HG03457 (cell line): Measurements from ENCODE around the gene SIK2.
"Not testable (repeated sequence)": the region's sequence is repeated elsewhere in the genome, so short reads cannot be mapped to it uniquely, and the experiment has no call there.

Source experiments
- ATAC-seq: cut with Tn5 transposase; IDR thresholded peaks from one replicate; pipeline ENCODE4 v1.9.1; 2021; ENCODE audit warnings: moderate number of reproducible peaks; ENCODE audit not compliant: unreplicated experiment

Gene SIK2

GRCh38 chr11:111620518-111620917, 18.3 kb downstream of the SIK2 start:
- no peak for ATAC-seq

DNA sequence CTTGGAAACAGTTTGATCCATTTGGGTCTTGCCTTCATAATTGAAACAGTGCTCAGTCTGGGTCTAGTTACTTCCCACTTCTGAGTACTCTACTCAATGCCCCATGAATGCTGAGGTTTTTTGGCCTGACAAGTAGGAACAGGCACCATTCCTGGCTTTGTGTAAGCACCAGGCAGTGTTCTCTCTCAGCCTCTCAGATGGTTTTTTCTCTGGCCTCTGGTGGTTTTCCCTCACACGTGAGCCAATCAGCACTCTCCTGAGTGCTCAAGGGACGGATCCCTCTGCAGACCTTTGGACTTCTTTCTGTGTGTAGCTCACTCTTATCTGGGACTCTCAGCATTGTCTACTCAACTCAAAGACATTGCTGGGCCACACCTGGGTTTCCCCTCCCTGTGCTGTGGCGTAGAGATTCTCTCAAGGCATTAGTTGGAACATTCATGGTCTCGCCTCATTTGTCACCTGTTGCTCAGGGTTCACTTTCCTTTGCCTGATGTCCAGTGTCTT, 21.3 kb downstream of the SIK2 start:
- ATAC-seq: no peak

DNA sequence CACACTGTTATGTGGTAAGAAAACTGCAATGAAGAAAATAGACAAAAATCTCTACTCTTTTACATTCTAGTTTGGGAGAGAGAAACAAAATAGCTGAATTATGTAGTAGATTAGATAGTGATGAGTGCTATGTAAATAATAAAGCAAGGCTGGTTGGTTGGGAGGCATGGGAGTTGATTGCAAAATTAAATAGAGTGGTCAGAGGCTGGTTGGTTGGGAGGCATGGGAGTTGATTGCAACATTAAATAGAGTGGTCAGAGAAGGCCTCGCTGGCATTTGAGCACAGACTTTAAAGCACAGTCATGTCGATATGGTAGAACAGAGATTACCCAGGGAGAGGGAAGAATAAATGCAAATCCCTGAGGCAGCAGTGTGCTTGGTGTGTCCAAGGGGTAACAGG, 22.4 kb downstream of the SIK2 start:
- ATAC-seq: no peak

- no peak for ATAC-seq
These were observed 25.3 kb downstream of the SIK2 start for GRCh38 chr11:111627591-111627990.

- ATAC-seq: no peak
These were observed 27.2 kb downstream of the SIK2 start for GRCh38 chr11:111629499-111629898.

DNA sequence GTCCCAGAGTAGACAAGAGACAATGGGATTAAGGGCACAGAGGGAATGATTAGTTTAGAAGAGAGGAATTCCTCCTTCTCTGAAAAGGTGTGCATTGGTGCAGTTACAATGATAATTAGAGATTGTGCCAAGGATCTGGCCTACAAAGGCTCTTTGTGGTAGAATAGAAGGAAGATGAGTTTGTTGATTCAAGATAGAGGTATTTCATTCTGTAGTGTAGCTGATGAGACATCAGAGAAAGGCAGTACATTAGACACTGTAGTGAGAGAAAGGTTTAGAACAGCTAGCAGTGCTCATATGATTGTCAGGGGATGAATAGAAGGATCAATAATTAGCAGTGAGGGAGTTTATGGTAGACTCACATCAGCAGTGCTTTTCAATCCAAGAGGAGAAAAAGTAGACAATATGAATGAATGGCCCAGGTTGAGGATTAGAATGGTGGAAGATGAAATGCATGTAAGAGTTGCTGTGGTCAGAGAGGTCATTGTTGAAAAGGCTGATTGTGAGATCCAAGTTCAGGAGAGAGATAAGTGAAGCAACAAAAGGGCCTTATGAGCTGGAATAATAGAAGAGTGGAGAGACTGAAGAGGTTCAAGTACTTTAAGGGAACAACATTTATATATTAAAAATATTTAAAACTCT, 28.9 kb downstream of the SIK2 start:
- no peak for ATAC-seq

- no peak for ATAC-seq
These were observed 29.4 kb downstream of the SIK2 start for GRCh38 chr11:111631666-111632039.

DNA sequence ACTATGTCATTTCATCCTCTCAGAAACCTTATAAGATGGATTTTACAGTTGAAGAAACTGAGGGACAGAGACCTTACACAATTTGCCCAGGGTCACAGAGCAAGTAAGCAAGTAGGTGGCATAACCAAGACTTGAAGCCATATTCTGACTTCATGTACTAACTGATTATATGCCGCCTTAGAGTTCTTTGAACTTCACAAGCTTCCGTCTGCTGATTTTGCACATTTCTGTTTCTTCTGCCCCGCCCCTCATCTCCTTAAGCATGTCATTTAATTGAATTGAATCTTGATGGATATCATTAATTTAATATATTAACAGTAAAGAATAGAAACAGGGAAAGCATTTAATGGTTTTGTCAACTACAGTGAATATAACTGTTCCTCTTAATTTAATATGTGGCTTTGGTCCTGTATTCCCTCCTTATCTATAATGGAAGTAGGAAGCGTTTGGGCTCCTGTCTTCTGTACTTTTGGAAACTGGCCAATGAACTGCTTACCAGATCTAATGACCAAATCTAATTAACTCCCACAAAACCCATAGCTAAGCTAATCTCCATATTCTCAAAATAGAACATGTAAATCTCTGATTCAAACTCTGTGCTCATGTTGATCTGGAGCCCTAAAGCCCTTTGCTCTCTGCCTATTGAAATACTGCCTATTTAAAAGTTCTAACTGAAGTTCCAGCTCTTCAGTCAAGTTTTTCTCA, 30.4 kb downstream of the SIK2 start:
- ATAC-seq: no peak

GRCh38 chr11:111633248-111633647, 31.0 kb downstream of the SIK2 start:
- no peak for ATAC-seq

- ATAC-seq: no peak
These were observed 31.6 kb downstream of the SIK2 start for GRCh38 chr11:111633756-111634362.

DNA sequence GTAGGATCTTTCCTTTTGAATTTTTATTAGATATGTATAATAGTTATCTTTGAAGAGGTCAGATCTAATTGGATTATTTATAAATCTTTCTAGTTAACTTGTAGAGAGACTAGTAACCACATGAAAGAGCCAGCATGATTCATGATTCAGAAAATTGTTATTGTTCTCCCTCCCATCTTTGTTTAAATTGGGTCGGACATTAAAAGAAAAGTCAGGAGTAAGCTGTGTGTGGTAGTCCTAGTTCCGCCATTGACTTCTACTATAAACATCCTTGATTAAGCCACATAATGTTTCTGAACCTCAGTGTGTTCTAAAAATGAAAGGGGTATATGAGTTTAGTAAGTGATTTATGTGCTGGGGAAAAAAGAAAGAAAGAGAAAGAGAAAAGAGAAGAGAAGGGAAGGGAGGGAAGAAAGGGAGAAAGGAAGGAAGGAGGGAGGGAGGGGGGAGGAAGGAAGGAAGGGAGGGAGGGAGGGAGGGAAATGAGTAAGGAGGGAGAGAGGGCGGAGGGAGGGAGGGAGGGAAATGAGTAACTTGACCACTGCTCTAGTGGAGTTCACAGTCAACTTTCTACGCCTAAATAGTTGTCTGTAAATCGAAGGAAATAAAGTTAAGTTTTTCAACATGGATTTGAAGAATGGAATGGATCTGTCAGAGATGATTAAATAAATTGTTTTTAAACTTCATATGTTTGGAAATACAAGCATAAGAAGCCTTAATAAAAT, 32.9 kb downstream of the SIK2 start:
- ATAC-seq: no peak

DNA sequence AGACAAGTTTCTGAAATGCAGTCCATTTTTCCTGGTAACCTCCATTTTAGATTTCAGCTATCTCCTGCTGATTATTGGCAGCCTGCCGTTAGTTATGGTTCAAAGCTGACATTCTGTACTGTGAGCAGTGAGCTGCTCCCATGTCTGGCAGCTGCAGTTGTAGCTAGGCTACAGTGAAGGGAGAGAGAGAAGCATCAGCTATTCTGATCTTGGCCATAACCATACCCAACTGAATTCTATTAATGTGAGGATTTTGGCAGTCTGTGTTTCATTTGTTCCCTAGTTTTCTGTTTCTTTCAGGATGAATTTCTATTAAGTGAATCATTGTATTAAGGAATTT, 33.4 kb downstream of the SIK2 start:
- no peak for ATAC-seq

GRCh38 chr11:111637885-111638284, 35.6 kb downstream of the SIK2 start:
- ATAC-seq: no peak

GRCh38 chr11:111639226-111639925, 37.1 kb downstream of the SIK2 start:
- no peak for ATAC-seq

- ATAC-seq: no peak
These were observed 39.2 kb downstream of the SIK2 start for GRCh38 chr11:111641339-111642015.

GRCh38 chr11:111642542-111642941, 40.3 kb downstream of the SIK2 start:
- ATAC-seq: no peak

- ATAC-seq: no peak
These were observed 42.7 kb downstream of the SIK2 start for GRCh38 chr11:111644922-111645321.

GRCh38 chr11:111645657-111646316, 43.5 kb downstream of the SIK2 start:
- ATAC-seq: no peak

DNA sequence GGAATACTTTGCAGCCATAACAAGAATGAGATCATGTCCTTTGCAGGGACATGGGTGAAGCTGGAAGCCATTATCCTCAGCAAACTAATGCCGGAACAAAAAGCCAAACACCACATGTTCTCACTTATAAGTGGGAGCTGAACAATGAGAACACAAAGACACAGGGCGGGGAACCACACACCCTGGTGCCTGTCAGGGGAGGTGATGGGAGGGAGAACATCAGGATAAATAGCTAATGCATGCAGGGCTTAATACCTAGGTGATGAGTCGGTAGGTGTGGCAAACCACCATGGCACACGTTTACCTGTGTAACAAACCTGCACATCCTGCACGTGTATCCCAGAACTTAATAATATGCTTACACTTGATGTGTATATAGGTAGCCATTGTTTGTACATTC, 49.1 kb downstream of the SIK2 start:
- not testable (repeated sequence) for ATAC-seq

GRCh38 chr11:111652184-111652583, 49.9 kb downstream of the SIK2 start:
- ATAC-seq: no peak
